Measurements from ENCODE around the gene PRDM16.

The PRDM16 gene

DNA sequence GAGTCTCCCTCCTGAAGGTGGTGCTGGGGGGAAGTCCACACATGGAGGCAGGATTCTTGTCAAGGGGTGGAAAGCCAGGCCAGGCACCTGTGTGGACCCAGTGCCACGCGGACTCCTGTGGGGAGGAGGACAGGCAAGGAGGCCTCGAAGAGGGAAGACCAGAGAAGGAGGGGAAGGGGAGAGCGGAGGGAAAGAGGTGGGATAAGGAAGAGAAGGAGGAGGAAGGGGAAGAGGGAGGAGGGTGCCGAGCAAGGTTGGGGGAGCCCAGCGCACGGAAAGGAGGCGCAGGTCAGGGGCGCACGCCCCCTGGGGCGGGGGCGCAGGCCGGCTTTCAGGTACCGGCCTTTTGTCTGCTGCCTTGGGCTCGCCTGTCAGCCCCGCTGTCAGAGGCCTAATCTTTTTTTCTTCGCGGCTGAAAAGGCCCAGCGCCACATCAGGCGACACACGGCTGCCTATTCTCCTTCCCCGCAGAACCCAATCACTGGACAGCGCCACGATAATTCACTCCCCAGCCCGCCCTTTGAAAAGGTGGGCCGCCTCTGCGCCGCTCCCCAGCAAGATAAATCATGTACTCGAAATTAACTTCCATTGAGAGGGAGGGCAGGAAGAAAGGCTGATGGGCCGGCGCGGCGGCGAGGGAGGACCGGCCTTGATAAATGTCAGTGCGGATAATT, 42.5 kb downstream of the PRDM16 start:
- no peaks in the 10 kb centered on the region for H3K36me3 ChIP-seq (ENCODE audit: control insufficient read depth, insufficient read depth, low read length)
- no peak overlapping the region for H3K4me3 ChIP-seq (replicated peaks; ENCODE audit: low read depth, low read length)
- no peaks in the 10 kb centered on the region for H3K27me3 ChIP-seq (replicated peaks; ENCODE audit: control insufficient read depth, insufficient read depth, low read length)
- TF ChIP-seq, protein P1, sequence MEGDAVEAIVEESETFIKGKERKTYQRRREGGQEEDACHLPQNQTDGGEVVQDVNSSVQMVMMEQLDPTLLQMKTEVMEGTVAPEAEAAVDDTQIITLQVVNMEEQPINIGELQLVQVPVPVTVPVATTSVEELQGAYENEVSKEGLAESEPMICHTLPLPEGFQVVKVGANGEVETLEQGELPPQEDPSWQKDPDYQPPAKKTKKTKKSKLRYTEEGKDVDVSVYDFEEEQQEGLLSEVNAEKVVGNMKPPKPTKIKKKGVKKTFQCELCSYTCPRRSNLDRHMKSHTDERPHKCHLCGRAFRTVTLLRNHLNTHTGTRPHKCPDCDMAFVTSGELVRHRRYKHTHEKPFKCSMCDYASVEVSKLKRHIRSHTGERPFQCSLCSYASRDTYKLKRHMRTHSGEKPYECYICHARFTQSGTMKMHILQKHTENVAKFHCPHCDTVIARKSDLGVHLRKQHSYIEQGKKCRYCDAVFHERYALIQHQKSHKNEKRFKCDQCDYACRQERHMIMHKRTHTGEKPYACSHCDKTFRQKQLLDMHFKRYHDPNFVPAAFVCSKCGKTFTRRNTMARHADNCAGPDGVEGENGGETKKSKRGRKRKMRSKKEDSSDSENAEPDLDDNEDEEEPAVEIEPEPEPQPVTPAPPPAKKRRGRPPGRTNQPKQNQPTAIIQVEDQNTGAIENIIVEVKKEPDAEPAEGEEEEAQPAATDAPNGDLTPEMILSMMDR (IDR thresholded peaks at IDR 0.05; ENCODE audit: insufficient read depth, low read length, poor library complexity, severe bottlenecking), result no peak
- no peak for DNase-seq (ENCODE audit: extremely low read depth, insufficient read length)

- no peaks in the 10 kb centered on the region for H3K27me3 ChIP-seq (replicated peaks; ENCODE audit: control insufficient read depth, insufficient read depth, low read length)
- no peaks in the 10 kb centered on the region for H3K36me3 ChIP-seq (ENCODE audit: control insufficient read depth, insufficient read depth, low read length)
- DNase-seq (ENCODE audit: extremely low read depth, insufficient read length), result no peak
- no peak overlapping the region for H3K4me3 ChIP-seq (replicated peaks; ENCODE audit: low read depth, low read length)
- TF ChIP-seq, protein P1 (IDR thresholded peaks at IDR 0.05; ENCODE audit: insufficient read depth, low read length, poor library complexity, severe bottlenecking), result no peak
These were observed 43.5 kb downstream of the PRDM16 start for GRCh38 chr1:3112526-3112925.

- TF ChIP-seq, protein P1 (IDR thresholded peaks at IDR 0.05; ENCODE audit: insufficient read depth, low read length, poor library complexity, severe bottlenecking), result no peak
- H3K4me3 ChIP-seq (replicated peaks; ENCODE audit: low read depth, low read length), result no peak overlapping the region
- no peak for DNase-seq (ENCODE audit: extremely low read depth, insufficient read length)
- no peaks in the 10 kb centered on the region for H3K27me3 ChIP-seq (replicated peaks; ENCODE audit: control insufficient read depth, insufficient read depth, low read length)
- H3K36me3 ChIP-seq (ENCODE audit: control insufficient read depth, insufficient read depth, low read length), result no peaks in the 10 kb centered on the region
These were observed 44.2 kb downstream of the PRDM16 start for GRCh38 chr1:3113047-3113740.

DNA sequence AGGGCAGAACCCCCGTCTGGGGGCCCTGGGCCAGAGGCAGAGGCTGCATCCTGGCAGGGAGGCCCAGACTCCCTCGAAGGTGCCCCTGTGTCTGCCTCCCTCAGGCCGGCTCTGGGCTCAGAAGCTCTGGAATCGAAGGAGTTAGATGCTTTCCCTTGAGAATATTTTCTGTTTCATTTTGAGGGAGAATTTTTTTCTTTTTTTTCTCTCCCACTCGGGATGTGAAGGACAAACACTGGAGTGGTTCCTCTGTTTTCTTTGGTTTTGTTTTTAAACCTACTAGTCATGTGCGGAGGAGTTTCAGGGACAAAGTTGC, 44.7 kb downstream of the PRDM16 start:
- TF ChIP-seq, protein P1 (IDR thresholded peaks at IDR 0.05; ENCODE audit: insufficient read depth, low read length, poor library complexity, severe bottlenecking), result no peak
- H3K27me3 ChIP-seq (replicated peaks; ENCODE audit: control insufficient read depth, insufficient read depth, low read length), result no peaks in the 10 kb centered on the region
- no peaks in the 10 kb centered on the region for H3K36me3 ChIP-seq (ENCODE audit: control insufficient read depth, insufficient read depth, low read length)
- no peak for DNase-seq (ENCODE audit: extremely low read depth, insufficient read length)
- no peak overlapping the region for H3K4me3 ChIP-seq (replicated peaks; ENCODE audit: low read depth, low read length)

DNA sequence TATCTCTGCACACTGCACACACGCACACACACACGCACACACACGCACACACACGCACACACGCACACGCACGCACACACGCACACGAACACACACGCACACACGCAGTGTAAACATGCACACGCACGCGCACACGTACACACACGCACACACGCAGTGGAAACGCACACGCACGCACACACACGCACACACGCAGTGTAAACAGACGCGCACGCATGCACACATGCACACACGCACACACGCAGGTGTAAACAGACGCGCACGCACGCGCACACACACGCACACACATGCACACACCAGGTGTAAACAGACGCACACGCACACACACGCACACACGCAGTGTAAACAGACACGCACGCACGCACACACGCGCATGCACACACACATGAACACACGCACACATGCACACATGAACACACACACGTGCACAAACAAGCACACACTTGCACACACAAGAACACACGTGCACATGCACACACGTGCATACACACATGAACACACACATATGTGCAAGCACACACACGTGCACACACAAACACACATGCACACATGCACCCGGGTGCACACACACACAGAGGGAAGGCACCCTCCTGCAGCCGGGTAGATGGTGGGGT, 45.2 kb downstream of the PRDM16 start:
- Histone ChIP-seq H3K27me3 (replicated peaks; ENCODE audit: control insufficient read depth, insufficient read depth, low read length) (no peaks in the 10 kb centered on the region), H3K4me3 (replicated peaks; ENCODE audit: low read depth, low read length) (no peak overlapping the region)
- DNase-seq (ENCODE audit: extremely low read depth, insufficient read length), result no peak

More for the DNA sequence above, 45.2 kb downstream of the PRDM16 start:
- no peaks in the 10 kb centered on the region for H3K36me3 ChIP-seq (ENCODE audit: control insufficient read depth, insufficient read depth, low read length)
- TF ChIP-seq, protein P1 (IDR thresholded peaks at IDR 0.05; ENCODE audit: insufficient read depth, low read length, poor library complexity, severe bottlenecking), result no peak

Data from GM06990 (cell line).